GM19467 (cell line): Measurements from ENCODE around the gene TMEM109.

Experiments used
- ATAC-seq: cut with Tn5 transposase; IDR thresholded peaks from one replicate; pipeline ENCODE4 v1.9.1; 2021; ENCODE audit warnings: mild to moderate bottlenecking, moderate library complexity; ENCODE audit not compliant: unreplicated experiment

Gene TMEM109

DNA sequence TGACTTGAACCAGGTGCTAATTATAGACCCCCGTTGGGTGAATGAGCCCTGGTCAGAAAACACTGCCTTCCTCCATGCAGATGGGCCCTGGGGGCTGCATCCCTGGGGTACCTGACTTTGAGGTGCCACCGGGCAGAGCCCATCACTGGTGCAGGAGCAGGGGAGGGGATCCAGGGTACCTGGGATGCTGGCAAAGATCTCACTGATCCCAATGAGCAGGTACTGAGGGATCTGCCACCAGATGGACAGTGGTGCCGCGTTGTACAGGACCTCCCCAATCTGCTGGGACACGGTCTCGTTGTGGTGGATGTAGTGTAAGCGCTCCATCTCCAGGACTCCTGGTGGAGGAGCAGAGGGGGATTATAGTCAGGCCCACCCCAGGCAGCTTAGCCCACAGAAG is 25.3 kb downstream of the TMEM109 start:
- no peak for ATAC-seq

GRCh38 chr11:60939855-60940254 is 25.9 kb downstream of the TMEM109 start:
- ATAC-seq = no peak

DNA sequence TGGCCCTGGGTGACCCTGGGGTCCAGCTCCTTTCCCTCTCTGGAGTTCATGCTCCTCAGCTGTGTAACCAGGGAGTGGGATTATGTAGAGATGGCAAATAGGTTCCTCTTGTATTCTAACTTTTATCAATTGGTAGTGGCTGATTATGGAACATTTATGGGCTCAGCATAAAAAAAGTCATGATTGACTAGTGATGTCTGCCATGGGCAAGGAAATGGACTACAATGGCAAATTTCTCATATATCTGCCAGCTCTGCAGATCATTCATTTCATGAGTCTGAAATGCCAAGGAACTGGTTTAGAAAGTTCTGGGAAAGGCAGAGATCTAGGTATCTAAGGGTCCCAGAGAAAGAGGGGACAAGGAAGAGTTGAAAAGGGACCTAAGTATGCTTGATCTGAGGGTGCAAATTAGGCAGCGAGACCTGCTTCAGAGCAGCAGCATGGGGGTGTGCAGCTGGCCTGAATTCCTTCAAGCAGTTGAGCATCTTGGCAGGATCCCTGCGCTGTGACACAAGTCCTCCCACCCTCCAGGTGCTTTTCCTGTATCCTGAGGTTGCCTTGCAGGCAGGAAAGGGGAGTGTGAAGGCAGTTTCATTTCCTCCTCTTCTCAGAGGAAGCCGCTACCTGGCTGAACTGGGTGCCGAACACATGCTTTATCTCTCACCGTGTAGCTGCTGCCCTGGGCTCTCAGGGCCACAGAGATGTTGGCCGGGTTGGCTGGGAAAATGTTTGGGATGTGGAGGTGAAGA is 27.6 kb downstream of the TMEM109 start:
- ATAC-seq = no peak

- no peak for ATAC-seq
Measured at GRCh38 chr11:60942219-60942618, 28.3 kb downstream of the TMEM109 start.

GRCh38 chr11:60942970-60943565 is 29.1 kb downstream of the TMEM109 start:
- ATAC-seq = no peak

- ATAC-seq = no peak
Measured at GRCh38 chr11:60944490-60945294, 30.7 kb downstream of the TMEM109 start.

DNA sequence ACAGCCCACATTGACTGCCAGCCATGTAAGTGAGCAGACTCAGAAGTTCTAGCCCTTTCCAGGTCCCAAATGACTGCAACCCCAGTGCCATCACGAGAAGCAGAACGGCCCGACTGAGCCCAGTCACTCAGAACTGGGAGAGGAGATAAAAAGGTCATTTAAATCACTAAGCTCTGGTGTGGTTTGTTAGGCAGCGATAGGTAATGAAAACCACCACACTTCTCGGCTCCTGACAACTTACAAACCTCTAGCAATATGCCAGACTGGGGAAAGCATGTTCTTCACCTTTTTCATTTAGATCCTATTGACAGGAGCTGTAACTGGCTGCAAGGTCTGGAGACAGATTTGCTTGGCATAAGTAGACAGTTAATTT is 31.3 kb downstream of the TMEM109 start:
- ATAC-seq = no peak

GRCh38 chr11:60946601-60947264 is 32.8 kb downstream of the TMEM109 start:
- no peak for ATAC-seq

DNA sequence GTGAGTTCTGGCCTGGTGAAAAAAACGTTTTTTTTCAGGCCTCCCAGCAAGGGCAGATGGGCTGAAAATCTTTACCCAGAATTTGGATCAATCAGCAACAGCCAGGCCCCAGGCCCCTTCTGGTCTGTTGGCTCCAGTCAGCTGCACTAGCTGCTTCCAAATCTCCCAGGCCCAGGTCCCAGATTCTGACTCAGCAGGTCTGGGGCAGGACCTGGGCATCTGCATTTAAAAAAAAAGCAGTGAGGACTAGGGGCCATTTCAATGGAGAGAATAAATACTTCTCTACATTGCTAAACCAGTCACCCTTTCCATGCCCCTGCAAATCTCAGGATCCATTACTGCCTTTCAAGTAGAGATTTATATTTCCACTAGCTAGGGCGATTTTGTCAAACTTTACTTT is 33.7 kb downstream of the TMEM109 start:
- ATAC-seq = no peak

GRCh38 chr11:60948250-60948649 is 34.3 kb downstream of the TMEM109 start:
- ATAC-seq = no peak

DNA sequence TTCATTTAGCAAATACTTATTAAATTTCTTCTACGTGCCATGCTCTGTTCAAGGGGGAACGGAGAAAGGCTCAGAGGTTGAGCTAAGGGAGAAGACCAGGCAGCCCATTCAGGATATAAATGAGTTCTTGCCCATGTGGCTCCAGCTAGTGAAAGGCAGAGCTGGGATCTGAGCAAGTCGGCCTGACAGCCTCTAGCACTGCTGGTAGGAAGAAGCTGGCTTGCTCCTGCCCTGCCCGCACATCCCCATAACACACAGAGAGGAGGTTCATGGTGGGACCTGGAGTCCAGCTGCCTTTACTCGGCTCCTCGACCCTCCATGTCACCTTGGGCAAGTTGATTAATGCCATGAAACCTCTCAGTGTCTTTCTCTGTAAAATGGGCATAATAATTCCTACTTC is 36.1 kb downstream of the TMEM109 start:
- ATAC-seq = no peak

DNA sequence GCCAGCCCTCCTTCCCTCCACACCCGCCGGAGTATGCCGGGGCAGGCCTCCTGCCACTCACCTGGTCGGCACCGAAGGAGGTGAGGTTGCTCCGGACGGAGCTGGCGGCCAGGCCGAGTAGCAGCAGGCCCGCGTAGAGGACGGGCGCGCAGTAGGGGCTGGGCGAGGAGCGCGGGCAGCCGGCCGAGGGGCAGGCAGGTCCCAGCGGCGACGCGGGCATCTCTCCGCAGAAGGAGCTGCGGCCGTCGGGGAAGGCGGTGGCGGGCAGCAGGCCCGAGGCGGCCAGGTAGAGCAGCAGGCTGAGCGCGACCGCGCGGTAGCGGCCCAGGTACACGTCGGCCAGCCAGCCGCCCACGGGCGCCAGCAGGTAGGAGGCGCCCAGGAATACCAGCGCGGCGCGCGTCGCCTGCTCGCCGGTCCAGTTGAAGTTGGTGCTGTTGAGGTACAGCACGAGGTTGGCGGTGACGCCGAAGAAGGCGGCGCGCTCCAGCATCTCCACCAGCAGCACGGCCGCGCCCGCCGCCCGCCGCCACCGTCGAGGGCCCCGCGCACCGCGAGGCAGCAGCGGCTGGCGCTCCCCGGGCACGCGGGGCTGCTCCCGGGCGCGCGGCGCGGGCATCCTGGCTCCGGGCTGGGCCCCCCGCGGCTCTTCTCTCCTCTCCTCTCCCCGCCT is 37.1 kb downstream of the TMEM109 start:
- ATAC-seq = no peak

GRCh38 chr11:60951606-60951903 is 37.6 kb downstream of the TMEM109 start:
- no peak for ATAC-seq

GRCh38 chr11:60951904-60952741 is 38.2 kb downstream of the TMEM109 start, which contains the start of gene SLC15A3:
SLC15A3 (minus strand) TSS chr11:60952176; CDS start chr11:60951551, 625 bp downstream.
- ATAC-seq = peak; percentile 68

GRCh38 chr11:60952742-60953170 is 38.8 kb downstream of the TMEM109 start:
- no peak for ATAC-seq

GRCh38 chr11:60953781-60954180 is 39.8 kb downstream of the TMEM109 start:
- ATAC-seq = no peak

GRCh38 chr11:60954421-60954820 is 40.5 kb downstream of the TMEM109 start:
- ATAC-seq = no peak

- ATAC-seq = no peak
Measured at GRCh38 chr11:60955571-60955970, 41.6 kb downstream of the TMEM109 start.

- ATAC-seq = no peak
Measured at GRCh38 chr11:60957188-60957587, 43.2 kb downstream of the TMEM109 start.

GRCh38 chr11:60959431-60959830 is 45.5 kb downstream of the TMEM109 start:
- ATAC-seq = no peak
